MM.1S (cell line): ENCODE results near the gene ERMAP.

Experiments used
- EZH2 ChIP-seq: fragments of 300-600 bp; sonication (generic); optimal IDR thresholded peaks from 2 replicates; pipeline ENCODE3; 2017; ENCODE audit warnings: low read depth, mild to moderate bottlenecking, antibody characterized with exemption, low read length, mixed read lengths
- TF ChIP-seq, protein P1 (sequence below): fragments of 300-600 bp; sonication (generic); IDR thresholded peaks from 2 replicates; pipeline ENCODE4 v1.5.1; 2016; ENCODE audit warnings: antibody characterized with exemption, low read length, mixed read lengths

- TF ChIP-seq, protein P1, sequence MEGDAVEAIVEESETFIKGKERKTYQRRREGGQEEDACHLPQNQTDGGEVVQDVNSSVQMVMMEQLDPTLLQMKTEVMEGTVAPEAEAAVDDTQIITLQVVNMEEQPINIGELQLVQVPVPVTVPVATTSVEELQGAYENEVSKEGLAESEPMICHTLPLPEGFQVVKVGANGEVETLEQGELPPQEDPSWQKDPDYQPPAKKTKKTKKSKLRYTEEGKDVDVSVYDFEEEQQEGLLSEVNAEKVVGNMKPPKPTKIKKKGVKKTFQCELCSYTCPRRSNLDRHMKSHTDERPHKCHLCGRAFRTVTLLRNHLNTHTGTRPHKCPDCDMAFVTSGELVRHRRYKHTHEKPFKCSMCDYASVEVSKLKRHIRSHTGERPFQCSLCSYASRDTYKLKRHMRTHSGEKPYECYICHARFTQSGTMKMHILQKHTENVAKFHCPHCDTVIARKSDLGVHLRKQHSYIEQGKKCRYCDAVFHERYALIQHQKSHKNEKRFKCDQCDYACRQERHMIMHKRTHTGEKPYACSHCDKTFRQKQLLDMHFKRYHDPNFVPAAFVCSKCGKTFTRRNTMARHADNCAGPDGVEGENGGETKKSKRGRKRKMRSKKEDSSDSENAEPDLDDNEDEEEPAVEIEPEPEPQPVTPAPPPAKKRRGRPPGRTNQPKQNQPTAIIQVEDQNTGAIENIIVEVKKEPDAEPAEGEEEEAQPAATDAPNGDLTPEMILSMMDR: no peak
- TF ChIP-seq EZH2: no peak
These were observed 27.7 kb downstream of the ERMAP start for GRCh38 chr1:42844592-42845140.
